EL (cell line): Measurements from ENCODE around the gene VWF.
"Not testable (repeated sequence)": the region's sequence is repeated elsewhere in the genome, so short reads cannot be mapped to it uniquely, and the experiment has no call there.

Experiments used
- DNase-seq: peaks from one replicate; pipeline ENCODE4 v3.0.0-alpha.2; 2016

VWF gene

DNA sequence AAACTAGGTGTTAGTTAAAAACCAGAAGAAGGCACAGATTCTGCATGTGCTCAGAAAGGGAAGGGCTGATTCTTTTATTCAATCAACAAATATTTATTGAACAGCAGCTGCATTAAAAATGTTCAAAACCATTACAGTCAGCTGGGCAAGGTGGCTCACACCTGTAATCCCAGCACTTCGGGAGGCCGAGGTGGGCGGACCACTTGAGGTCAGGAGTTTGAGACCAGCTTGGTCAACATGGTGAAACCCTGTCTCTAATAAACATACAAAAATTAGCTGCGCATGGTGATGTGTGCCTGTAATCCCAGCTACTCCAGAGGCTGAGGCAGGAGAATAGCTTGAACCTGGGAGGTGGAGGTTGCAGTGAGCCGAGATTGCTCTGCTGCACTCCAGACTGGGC is 22.4 kb downstream of the VWF start:
- DNase-seq, result not testable (repeated sequence)

DNA sequence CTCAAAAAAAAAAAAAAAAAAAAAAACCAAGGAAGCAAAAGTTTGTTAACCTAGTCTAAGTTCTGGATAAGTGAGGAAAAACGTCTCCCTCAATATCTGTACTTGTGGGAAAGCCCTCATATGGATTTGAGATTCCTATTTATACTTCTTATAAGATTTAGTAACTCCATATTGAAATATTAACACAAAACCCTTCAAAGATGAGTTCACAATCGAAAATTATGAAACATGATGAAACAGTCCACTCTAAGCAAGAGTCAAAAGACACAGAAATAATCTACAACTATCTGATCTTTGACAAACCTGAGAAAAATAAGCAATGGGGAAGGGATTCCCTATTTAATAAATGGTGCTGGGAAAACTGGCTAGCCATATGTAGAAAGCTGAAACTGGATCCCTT is 25.2 kb downstream of the VWF start:
- DNase-seq, result no peak

DNA sequence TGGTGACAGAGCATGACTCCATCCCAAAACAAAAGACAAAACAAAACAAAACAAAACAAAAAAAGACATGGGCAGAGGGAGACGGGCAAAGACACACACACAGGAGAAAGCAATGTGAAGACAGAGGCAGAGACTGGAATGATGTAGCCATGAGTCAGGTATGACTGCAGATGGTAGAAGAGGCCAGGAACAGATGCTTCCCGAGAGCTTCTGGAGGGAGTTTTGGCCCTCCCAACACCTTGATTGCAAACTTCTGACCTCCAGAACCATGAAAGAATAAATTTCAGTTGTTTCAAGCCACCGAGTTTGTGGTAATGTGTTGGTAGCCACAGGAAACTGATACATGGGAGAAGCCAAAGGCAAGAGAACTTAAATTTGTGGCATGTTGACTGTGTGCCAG is 27.1 kb downstream of the VWF start:
- DNase-seq, result peak; percentile 68

DNA sequence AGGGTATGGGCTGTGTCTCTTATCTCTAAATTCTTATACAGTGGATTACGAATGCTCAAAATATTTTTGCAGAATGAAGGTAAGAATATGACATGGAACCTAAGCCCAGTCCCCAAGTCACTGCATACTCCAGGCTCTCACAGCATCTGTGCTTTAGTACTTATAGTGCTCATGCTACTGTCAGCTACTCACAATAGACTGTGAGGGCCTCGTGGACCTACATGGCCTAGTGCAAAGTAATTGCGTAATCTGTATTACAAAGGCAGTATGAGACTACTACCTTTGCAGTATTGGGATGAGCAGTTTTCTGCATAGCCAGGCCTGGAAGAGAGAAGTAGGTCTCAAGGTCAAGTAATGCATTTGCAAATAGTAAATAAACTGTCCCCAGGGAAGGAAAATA is 27.9 kb downstream of the VWF start:
- no peak for DNase-seq

DNA sequence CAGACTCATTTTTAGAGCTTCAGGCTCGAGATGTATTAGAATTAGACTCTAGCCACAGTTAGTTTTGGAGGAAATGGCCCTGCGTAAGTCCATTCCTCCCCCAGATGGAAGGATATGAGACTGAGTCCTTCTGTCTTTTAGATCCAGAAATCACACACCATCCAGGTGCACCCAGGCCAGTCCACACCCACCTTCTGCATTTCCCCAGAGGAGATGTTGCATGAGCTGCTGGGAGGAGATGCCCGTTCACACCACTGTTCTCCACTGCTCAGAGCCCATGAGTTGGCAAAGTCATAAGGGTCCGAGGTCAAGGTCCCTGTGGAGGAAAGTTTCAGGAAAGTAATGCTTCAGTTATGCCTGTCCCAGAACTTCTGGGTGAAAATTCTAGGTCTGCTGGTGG is 29.2 kb downstream of the VWF start:
- no peak for DNase-seq

DNA sequence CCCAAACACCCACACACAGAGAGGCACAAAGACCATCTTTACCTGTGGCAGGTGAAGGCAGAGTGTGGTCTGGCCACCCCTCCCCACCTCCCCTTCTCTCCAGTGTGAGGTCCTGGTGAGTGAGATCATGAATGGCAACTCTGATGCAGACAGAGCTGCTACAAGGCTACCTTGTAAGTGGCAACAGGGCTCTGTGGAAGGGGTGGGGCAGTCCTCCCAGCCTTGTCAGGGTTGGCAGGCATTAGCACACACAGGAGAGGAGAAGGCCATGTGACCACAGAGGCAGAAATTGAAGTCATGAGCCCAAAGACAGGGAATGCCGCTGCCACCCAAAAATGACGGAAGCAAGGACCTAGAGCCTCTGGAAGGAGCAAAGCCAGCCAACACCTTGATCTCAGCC is 30.7 kb downstream of the VWF start:
- peak; percentile 31 for DNase-seq

DNA sequence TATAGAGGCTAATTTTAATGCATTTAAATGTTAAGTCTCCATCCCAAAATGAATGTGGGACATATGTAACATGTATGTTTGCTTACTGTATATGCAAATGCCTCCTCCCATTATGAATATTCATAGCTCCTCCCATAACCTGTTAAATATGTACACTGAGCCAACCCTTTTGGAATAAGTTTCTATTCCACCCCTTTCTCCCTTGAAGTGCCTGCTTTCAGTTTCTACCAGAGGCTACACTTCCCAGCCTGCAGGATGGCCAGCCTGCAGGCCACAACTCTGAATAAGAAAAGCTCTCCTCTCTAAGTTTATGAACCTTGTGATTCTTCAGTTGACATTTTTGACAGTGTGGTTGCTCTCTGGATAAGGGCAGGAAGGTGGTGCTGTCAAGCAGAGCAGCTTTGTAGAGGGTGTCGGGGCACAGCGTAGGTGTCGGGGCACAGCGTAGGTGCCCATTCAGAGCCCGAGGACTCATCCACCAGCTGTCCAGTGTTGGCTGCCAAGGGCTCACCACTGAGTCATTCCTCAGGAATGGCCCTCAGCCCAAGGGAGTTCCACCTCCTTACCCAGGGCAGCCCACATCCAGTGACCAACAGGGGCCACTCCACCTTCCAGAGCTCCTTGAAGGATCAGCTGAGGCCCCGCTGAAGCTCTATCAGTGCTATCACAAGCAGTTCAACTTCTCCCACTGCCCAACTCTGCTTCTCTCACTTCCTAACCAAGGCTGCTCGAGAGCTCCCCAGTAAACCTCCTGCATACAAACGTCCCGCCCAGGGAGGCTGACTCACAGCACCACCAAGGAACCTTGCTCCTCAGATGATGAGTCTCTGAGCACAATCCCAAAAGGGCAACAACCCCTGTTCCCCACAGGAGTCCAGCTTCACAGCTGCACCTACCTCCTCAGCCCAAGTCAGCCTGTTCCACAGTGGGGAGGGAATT is 31.4 kb downstream of the VWF start:
- peak; percentile 96 for DNase-seq

DNA sequence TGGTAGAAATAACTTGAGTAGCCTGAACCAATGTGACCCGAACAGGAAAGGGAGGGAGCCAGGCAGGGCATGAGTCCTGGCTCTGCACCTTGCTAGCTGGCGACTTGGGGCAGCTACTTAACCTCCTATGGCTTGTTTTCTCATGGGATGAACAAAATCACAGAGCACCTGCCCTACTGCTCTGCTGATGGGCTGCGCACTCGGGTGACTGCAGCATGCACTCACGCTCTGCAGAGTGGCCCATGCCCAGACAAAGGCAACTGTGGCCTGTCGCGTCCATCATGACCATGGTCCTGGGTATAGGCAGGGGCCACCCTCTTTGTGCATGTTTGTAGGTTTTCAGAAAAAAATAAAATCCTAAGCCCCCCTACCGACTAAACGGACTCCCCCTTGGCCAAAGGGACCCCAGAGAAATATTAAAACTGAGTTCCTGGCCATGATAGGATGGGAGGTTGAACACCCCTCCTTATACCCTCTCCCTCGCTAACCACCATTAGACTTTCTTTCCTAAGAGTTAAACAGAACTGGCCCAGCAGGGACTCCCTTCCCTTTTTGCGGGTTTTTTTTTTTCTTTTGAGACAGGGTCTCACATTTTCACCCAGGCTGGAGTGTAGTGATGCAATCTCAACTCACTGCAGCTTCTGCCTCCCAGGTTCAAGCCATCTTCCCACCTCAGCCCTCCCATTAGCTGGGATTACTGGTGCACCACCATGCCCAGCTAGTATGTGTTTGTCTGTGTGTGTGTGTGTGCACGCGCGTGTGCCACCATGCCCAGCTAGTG is 32.5 kb downstream of the VWF start:
- no peak for DNase-seq

DNA sequence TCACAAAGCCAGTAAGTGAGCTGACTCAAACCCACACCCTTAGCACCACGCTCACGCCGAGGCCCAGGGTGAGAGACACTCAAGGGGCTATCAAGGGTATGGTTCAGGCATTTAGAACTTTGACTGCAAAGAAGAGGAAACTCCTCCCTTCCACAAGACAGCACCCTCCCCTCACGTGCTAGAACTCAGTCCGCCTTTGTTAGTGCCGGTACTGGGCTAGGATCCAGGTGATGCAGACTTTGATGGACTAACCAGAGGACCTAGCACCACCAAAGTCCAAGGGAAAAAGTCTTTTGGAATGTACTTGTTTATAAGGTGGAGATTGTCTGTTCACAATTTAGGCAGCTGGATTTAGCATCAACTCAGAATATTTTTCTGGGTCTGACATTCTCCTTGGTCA is 33.7 kb downstream of the VWF start:
- DNase-seq, result no peak

DNA sequence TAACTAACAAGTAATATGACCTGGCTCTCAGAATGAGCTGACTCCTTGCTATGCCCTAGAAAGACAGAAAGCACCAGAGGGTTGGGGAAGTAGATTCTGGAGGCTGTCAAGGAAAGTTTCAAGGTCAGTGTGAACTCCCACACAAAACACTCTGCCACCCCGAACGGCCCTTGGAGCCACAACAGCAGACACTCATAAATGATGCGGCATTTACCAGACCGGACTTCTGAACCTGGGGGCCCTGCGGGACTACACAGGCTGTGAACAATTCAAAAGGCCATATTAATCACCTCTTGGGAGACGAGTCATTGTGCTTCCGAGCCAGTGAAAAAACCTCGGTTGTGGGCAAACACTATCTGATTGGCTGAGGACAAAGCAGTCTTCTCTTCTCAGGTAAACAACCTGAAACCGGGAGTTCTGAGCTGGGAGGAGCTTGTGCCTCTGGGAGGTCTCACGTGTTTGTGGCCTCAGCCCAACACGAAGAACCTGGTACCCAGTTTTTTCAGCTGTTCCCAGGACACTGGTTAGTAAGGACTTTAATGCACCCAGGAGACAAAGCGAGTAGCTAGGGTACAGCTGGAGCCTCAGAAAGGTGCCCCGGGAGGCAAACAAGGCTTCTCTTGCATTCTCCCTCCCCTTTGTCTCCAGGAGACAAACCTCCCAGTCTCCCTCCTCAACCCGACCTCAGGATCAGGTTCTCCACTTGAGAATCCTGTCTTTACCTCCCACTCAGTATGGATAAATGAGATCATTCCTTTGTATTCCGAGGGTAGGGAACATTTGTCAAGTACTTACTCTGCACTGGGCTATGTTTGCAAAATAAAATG is 35.3 kb downstream of the VWF start:
- peak; percentile 35 for DNase-seq

DNA sequence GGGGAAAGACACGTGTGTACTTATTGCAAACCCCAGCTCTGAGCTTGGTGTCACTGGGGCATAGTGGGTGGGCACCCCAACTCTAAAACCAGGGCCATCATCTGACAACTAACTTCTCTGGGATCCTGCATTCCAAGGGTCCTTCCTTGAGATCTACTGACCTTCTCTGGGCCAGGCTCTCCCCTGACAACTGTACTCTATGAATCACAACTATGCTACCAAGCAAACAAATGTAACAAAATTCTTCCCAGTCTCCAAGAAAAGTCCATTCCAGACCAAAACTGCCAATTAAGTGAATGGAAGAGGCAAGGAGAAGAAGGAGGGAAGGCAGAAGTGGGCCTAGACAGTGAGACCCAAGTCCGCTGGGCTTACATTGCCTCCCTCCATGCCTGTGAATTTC is 38.2 kb downstream of the VWF start:
- no peak for DNase-seq

DNA sequence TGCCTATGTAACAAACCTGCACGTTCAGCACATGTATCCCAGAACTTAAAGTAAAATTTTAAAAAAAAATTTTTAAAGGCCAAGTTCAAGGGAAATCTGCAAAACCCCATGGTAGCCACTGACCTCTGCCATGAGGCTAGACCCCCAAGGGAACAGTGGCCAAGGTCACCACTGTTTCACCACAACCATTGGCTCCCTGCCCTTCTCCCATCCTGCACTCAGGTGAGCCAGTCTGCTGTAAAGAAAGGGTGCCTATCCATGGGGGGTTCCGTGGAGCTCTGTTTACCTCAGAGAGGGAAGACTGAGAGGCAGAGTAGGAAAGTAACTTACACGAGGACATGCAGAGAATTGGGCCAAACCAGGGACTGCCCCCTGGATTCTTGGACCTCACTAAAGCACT is 38.6 kb downstream of the VWF start:
- no peak for DNase-seq

DNA sequence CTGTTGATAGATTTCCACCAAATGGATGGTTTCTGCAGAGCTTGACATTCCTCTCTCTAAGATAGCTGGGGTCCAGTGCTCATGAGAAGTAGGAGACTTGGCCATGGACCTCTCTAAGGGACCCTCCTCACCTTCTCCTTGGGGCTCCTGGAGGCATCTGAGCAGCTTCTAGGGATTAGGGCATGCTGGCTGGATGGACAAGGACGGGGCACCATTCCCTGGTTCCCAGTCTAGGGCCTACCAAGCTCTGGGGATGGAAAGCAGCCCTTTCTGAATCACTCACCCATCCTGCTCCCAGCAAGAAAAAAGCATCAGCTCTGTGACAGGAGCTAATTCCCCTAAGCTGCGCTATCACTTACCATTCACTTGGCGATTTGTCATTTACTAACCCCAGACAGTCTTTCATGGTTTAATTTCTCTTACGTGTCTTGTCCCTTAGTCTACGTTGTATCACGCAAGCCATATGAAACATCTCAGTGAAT is 39.5 kb downstream of the VWF start:
- DNase-seq, result no peak

DNA sequence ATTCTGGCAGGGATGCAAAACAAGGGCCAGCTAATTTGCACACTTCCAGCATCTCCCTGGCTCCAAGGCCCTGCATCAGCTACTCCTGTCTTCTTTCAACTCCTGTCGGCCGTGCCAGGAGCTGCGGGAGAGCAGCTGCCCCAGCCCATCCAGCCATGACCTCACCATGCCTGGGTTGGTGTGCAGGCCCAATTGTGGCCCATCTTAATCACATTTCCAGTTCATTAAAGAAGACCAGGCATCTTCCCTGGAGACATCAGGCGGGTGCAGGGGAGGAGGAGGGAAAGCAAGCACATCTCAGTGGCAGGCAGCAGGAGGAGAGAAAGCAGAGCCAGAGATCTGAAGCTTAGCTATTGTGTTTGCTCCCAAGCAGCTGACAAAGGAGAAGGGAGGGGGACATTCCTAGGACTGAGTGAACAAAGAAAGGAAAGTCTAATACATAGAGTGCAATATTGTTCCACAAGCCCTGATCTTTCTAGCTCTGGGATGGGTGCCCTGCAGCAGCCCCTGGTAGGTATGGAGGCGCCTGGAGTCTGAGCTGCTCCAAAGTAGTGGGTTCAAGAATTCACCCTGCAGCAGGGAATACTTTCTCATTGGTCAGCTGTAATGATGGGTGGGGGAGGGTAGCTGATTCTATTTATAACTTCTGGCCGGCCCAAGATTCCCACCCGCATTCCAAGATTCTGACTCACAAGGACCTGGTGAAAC is 40.1 kb downstream of the VWF start:
- peak; percentile 76 for DNase-seq

DNA sequence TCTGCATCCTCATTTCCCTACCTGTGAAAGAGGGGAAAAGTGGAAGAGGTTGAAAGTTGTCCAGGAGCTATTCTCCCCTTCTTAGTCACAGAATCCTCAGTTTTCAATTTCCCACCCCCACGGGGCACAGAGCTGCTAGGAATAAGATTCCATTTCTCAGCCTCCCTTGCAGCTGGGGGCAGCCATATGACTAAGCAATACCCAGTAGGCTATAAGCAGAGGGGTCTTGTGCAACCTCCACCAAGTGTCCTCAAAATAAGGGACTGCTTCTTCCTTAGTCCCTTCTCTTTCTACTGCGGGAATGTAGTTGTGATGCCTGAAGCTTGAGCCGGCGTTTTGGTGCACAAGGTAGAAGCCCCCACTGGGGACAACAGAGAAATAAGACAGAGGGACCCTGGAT is 40.9 kb downstream of the VWF start:
- DNase-seq, result no peak

DNA sequence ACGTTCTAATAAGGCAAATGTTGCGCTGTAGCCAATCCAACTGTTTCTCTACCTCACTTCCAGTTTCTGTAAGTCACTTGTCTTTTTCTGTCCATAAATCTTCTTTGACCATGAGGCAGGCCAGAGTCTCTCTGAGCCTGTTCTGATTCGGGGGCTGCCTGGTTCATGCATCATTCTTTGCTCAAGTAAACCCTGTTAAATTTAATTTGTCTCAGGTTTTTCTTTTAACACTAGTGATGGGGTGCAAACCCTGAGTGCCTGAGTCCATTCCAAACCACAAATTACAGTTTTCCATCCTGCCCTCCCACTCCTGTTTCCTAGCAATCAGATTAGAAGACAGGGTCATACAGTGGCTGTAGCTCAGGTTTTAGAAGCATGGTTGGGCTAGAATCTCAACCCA is 41.9 kb downstream of the VWF start:
- DNase-seq, result no peak

DNA sequence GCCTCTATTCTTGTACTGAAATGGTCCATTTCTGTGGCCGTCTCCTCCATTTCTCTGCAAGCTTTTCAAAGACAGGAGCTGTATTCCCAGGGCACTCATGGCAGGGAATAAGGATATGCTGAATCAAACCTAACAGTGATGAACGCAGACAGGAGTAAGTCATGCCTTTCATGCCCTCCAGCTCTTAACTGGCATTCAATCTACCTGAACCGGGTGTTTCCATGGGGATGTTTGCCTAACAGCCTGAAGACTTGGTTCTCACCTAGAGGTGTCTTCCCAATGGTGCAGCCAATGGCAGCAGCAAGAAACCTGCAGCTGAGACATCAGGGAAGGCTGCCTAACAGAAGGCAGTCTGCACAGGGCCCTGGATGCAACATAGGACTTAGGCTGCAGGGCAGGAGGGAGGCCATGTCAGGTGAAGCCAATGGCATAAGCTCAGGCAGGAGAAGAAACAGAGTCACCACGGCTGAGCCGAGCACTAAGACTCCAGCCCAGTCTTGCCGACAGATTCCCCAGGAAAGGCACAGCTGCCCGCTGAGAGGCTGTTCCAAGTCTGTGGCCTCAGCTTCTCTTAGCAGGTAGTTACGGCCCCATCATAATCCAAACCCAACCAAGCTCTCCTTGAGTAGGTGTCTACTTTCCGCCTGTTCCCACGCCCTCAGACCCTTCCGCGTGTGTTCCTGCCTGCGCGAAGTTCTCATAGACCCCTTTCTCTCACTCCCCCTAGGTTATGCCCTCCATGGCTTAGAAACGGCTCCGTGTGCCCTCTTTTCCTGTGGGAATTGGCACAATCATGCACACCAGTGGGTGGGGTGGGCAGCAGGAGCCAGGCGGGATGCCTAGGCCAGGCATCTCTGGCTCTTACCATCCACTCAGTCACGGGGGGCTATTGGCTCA is 44.1 kb downstream of the VWF start:
- DNase-seq, result no peak

DNA sequence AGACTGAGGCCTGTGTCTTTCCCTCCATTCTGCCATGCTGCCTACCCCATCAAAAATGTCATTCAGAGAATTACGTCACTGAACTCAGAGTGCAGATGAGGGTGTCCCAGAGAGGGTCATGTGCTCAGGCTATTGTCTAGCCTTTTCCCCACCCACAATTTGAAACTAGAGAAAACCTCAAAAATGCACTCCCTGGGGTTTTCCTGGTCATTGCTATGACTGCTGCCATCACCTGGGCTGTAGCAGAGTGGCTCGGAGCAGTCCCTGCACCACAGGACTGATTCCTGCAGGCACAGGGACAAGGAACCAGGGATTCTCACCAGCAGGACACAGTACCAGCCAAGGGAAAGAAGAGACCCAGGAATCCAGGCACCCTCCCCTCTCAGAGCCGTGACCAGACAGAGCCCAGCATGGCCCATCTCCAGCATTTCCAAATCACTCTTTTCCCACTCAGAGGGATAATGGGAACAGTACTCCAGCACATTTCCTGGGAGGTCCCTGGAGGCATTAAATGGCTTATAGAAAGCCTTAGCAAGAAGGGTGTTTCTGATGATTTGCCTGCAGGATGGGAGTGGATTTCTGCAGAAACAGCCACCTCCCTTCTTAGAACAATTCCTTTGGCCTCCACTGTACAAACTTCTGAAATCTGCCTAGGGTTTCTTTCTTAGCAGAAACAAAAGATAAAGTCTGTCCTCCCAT is 45.9 kb downstream of the VWF start:
- no peak for DNase-seq

DNA sequence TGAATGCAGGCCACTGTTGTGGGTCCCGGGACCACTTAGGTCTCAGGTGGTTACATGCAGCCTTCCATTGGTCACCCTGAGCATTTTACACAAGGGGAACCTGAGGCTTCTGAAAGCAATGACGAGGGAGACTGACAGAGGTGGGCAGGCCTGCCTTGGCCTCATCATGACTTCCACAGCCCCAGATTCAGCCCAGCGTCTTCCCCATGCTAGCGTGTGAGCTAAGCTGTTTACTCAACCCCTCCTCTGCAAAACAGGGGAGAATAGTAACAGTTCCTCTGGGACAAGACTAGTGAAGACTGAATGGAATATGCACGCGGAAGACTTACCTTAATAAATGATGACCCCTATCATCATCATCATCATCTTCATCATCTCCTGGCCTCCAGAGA is 46.8 kb downstream of the VWF start:
- DNase-seq, result no peak

DNA sequence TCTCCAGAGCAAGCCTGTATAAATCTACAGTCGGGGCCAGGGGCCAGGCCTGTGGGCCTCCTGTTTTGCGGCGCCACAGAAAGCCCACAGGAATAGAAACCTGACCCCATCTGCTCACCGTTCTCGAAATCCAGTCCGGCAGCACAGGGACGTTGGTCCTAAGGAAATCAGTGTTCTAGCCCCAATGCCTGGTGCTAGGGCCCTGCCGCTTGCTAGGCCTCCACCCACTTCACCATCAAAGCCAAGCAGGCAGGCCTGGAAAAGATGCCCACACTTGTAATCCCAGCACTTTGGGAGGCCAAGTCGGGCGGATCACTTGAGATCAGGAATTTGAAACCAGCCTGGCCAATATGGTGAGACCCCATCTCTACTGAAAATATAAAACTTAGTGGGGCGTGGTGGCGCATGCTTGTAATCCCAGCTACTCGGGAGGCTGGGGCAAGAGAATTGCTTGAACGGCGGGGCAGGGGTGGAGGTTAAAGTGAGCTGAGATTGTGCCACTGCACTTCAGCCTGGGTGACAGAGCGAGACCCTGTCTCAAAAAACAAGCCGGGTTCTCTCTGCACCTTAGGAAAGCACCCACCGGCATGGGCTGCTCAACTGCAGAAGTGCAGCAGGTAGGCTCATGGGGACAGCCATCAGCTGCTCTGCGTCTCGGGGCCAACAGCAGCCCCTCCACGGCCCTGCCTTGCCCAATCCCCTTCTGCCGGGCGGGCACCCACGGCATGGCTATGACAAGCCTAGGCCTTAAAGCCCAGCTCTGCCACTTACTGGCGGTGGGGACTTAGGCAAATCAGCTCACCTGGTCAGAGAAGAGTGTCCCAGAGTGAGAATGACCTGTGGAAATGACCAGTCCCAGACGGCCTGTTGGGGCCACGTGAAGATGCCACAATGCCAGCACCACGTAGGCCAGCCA is 47.4 kb downstream of the VWF start:
- no peak for DNase-seq
